NB4 (cell line): Measurements from ENCODE around the gene EGFLAM.

Experiments
- MYC ChIP-seq: IDR thresholded peaks from 2 replicates; pipeline ENCODE4 v1.6.1; 2011; ENCODE audit warnings: low read depth, low read length
- POLR2A ChIP-seq: IDR thresholded peaks from 2 replicates; pipeline ENCODE4 v1.6.1; 2011; ENCODE audit warnings: mild to moderate bottlenecking; ENCODE audit not compliant: insufficient read length; ENCODE audit errors: extremely low read depth
- TF ChIP-seq, protein P1 (sequence below): IDR thresholded peaks from one replicate; pipeline ENCODE4 v1.5.1; 2012; ENCODE audit warnings: low read depth, low read length
- TF ChIP-seq, protein P2 (sequence below): IDR thresholded peaks from 2 replicates; pipeline ENCODE4 v1.6.1; 2011; ENCODE audit warnings: low read depth, low read length

DNA sequence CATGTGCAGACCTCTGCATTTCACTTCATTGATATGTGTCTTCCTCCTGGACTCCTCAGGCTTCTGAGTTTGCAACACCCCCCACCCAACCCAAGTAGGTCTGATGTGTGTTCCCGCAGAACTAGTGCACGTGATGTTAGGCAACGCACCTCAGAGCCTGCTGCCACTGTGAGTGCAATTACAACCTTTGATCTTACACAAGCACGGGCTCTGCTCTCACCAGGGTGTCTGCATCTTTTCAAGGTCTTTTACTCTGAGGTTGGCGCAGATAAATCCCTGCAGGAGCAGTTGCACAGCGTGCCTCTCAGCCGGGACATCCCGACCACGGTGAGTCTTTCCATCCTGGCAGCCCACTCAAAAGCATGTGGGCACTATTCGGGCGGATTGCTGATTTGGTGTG, 80.1 kb downstream of the EGFLAM start:
- TF ChIP-seq, protein P1, sequence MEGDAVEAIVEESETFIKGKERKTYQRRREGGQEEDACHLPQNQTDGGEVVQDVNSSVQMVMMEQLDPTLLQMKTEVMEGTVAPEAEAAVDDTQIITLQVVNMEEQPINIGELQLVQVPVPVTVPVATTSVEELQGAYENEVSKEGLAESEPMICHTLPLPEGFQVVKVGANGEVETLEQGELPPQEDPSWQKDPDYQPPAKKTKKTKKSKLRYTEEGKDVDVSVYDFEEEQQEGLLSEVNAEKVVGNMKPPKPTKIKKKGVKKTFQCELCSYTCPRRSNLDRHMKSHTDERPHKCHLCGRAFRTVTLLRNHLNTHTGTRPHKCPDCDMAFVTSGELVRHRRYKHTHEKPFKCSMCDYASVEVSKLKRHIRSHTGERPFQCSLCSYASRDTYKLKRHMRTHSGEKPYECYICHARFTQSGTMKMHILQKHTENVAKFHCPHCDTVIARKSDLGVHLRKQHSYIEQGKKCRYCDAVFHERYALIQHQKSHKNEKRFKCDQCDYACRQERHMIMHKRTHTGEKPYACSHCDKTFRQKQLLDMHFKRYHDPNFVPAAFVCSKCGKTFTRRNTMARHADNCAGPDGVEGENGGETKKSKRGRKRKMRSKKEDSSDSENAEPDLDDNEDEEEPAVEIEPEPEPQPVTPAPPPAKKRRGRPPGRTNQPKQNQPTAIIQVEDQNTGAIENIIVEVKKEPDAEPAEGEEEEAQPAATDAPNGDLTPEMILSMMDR = no peak
- TF ChIP-seq, protein P2, sequence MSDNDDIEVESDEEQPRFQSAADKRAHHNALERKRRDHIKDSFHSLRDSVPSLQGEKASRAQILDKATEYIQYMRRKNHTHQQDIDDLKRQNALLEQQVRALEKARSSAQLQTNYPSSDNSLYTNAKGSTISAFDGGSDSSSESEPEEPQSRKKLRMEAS = no peak
- TF ChIP-seq POLR2A (no peak), MYC (no peak)
